ENCODE data around the gene CD300LF.

The CD300LF gene

DNA sequence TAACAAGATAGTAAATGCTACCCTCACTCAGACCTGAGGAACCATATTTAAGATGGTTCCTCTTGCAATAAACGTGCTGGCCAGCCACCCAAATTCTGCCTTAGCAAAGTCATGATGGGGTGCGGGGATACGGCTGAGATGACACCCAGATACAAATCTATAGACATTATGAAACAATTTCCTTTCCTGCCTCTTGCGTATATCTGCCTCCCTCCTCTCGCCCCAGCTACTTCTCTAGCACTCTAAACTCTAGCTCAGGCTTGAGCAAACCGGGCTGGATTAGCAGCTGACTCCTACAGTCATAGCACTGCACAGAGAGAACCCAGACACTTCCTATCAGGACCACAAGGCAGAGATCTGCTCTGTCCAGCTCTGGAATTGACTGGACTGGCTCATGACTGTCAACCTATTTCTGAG is 22.3 kb downstream of the CD300LF start:
- Mint-ChIP-seq H3K27me3 (ENCODE audit: low read depth) (peaks cover 46% of the 10 kb centered on the region), H3K9me3 (no peaks in the 10 kb centered on the region), H3K27ac (no peak overlapping the region), H3K4me1 (no peaks in the 10 kb centered on the region), H3K36me3 (ENCODE audit: low read depth) (no peaks in the 10 kb centered on the region), H3K4me3 (no peak overlapping the region)
- no peak for TF ChIP-seq CTCF (IDR thresholded peaks at IDR 0.05; ENCODE audit: unreplicated experiment in 3 of 3)

GRCh38 chr17:74687886-74688285 is 24.8 kb downstream of the CD300LF start:
- no peak overlapping the region for H3K4me3 Mint-ChIP-seq
- H3K9me3 Mint-ChIP-seq = no peaks in the 10 kb centered on the region
- peaks cover 52% of the 10 kb centered on the region for H3K27me3 Mint-ChIP-seq (ENCODE audit: low read depth)
- H3K27ac Mint-ChIP-seq = no peak overlapping the region
- no peak for TF ChIP-seq CTCF (IDR thresholded peaks at IDR 0.05; ENCODE audit: unreplicated experiment in 3 of 3)
- no peaks in the 10 kb centered on the region for H3K36me3 Mint-ChIP-seq (ENCODE audit: low read depth)
- no peaks in the 10 kb centered on the region for H3K4me1 Mint-ChIP-seq

GRCh38 chr17:74686761-74687160 is 26.0 kb downstream of the CD300LF start:
- Mint-ChIP-seq H3K27me3 (ENCODE audit: low read depth) (peaks cover 53% of the 10 kb centered on the region), H3K4me3 (no peak overlapping the region), H3K9me3 (no peaks in the 10 kb centered on the region), H3K4me1 (no peaks in the 10 kb centered on the region), H3K36me3 (ENCODE audit: low read depth) (no peaks in the 10 kb centered on the region), H3K27ac (no peak overlapping the region)
- no peak for TF ChIP-seq CTCF (IDR thresholded peaks at IDR 0.05; ENCODE audit: unreplicated experiment in 3 of 3)

DNA sequence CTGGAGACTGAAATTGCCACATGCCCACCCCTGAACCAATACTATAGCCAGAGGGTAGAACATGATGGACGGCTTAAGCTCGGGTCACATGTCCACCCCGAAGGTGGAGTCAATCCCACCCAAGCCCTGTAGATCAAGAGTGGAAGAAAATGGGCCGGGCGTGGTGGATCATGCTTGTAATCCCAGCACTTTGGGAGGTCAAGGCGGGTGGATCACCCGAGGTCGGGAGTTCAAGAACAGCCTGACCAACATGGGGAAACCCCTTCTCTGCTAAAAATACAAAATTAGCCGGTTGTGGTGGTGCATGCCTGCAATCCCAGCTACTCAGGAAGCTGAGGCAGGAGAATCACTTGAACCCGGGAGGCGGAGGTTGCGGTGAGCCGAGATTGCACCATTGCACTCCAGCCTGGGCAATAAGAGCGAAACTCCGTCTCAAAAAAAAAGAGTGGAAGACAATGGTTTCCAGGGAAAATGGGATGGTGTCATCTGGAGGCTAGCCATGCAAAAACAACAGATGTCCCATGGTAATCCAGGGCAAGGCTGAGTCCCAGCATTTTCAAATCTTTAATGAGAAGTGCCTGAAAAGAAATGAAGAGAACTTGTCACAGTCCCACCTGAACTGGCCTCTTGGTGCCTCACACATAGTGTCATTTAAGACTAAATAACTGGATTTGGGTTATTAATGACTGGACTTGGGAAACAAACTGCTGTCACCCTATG is 30.1 kb downstream of the CD300LF start:
- Mint-ChIP-seq H3K9me3 (no peaks in the 10 kb centered on the region), H3K4me1 (no peaks in the 10 kb centered on the region), H3K36me3 (ENCODE audit: low read depth) (no peaks in the 10 kb centered on the region), H3K27ac (no peak overlapping the region), H3K4me3 (no peak overlapping the region), H3K27me3 (ENCODE audit: low read depth) (peaks cover 64% of the 10 kb centered on the region)
- no peak for TF ChIP-seq CTCF (IDR thresholded peaks at IDR 0.05; ENCODE audit: unreplicated experiment in 3 of 3)

DNA sequence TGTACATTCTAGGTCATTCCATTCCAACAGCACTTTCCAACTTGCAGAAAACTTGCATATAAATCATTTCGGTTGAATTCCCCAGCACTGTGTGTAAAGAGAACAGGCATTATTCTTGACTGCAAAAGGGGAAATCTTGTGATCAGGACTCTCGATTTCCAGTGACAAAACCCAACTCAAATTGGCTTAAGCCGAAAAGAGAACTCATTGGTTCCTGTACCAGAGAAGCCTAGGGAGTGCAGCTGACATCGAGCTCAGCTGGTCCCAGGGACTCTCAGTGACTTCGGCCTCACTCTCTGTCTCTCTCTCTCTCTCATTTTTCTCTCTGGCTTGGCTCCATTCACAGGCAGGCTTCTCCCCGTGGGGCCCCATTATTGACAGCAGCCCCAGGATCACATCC is 30.7 kb downstream of the CD300LF start:
- Mint-ChIP-seq H3K27ac (no peak overlapping the region), H3K9me3 (no peaks in the 10 kb centered on the region), H3K36me3 (ENCODE audit: low read depth) (no peaks in the 10 kb centered on the region), H3K27me3 (ENCODE audit: low read depth) (peaks cover 70% of the 10 kb centered on the region), H3K4me1 (no peaks in the 10 kb centered on the region), H3K4me3 (no peak overlapping the region)
- TF ChIP-seq CTCF (IDR thresholded peaks at IDR 0.05; ENCODE audit: unreplicated experiment in 3 of 3) = no peak

- no peak for TF ChIP-seq CTCF (IDR thresholded peaks at IDR 0.05; ENCODE audit: unreplicated experiment in 3 of 3)
- no peaks in the 10 kb centered on the region for H3K36me3 Mint-ChIP-seq (ENCODE audit: low read depth)
- H3K4me3 Mint-ChIP-seq = no peak overlapping the region
- peaks cover 74% of the 10 kb centered on the region for H3K27me3 Mint-ChIP-seq (ENCODE audit: low read depth)
- no peak overlapping the region for H3K27ac Mint-ChIP-seq
- no peaks in the 10 kb centered on the region for H3K4me1 Mint-ChIP-seq
- no peaks in the 10 kb centered on the region for H3K9me3 Mint-ChIP-seq
Measured at GRCh38 chr17:74680941-74681340, 31.8 kb downstream of the CD300LF start.

All from nephron (organoid).